HG03378 (cell line): ENCODE data around the gene COLEC11.
A peak's percentile ranks its signal among the peaks of the same experiment; 100 is the strongest.

Experiments used
- ATAC-seq: cut with Tn5 transposase; IDR thresholded peaks from one replicate; pipeline ENCODE4 v1.9.1; 2021; ENCODE audit warnings: mild to moderate bottlenecking, moderate library complexity; ENCODE audit not compliant: unreplicated experiment

Gene COLEC11

DNA sequence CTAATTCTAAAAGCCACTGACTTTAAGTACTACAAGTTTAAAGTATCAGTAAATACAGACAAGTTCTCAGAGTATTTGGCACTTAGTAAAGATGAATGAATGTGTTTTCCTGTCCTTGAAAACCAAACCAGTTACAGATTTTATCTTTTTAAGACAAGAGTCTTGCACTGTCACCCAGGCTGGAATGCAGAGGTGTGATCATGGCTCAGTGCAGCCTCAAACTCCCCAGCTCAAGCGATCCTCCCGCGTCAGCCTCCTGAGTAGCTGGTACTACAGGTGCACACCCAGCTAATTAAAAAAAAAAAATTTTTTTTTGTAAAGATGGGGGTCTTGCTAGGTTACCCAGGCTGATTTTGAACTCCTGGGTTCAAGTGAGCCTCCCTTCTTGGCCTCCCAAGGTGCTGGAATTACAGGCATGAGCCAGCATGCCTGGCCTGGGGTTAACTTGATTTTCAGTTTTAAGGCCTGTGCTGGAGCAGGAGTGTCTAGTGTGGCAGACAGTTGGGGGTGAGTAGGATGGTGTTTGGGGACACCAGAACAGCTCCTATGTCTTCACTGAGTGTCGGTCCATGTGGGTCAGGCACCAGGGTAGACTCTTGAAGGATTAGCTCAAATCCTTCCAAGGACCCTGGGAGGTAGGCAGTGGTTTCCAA is 10.2 kb upstream of the COLEC11 start:
- ATAC-seq = no peak

DNA sequence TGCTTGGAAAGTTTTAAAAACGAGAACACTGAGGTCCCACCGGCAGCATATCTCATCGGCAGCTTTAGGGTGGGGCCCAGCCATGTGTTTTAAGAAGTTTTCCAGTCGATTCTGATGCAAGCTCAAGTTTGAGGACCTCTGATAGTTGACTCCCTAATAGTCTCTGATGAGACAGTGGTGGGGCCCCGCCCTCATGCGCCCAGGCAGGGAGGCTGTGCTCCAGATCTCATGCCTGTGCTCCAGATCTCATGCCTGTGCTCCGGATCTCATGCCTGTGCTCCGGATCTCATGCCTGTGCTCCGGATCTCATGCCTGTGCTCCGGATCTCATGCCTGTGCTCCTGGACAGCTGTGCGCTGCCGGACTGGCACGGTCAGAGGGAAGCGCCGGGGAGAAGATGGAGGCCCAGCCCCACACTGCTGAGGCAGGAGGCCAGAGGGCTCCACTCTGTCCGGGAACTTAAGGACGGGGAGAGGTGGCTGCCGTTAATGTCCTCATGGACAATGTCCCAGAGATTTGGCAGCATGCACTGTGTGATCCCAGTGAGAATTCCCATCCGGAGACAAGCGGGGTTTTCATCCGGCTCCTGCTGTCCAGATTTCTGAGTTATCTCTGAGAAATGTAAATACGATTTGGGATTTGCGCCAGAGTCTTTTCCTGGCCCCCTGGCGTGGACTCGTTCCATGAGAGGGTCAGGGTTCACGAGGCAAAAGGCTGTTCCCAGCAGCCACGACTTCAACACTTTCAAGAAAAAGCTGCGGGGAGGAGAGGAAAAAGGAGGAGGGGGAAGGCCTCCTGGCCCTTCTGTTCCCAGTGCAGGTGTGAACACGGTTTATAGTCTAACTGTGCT is 9.4 kb upstream of the COLEC11 start:
- ATAC-seq = no peak

GRCh38 chr2:3586220-3586619 is 8.7 kb upstream of the COLEC11 start:
- no peak for ATAC-seq

- no peak for ATAC-seq
Observed at GRCh38 chr2:3587021-3587420, 7.9 kb upstream of the COLEC11 start.

DNA sequence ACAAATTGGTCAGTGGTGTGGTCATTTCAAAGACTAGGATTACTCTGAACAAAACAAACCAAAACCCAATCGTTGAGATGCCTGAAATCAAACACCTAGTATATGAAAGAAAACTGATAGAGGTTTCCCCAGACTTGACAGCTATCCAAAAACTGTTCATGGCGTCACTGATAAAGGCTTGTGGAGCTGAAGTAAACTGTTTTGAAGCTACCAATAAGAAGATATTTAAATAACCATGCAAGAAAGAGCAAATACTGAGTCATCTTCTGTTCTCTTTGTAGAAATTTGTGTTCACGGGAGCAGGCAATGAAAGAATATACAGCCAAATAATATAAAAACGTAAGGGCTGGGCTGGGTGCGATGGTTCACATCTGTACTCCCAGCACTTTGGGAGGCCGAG is 7.5 kb upstream of the COLEC11 start:
- no peak for ATAC-seq

DNA sequence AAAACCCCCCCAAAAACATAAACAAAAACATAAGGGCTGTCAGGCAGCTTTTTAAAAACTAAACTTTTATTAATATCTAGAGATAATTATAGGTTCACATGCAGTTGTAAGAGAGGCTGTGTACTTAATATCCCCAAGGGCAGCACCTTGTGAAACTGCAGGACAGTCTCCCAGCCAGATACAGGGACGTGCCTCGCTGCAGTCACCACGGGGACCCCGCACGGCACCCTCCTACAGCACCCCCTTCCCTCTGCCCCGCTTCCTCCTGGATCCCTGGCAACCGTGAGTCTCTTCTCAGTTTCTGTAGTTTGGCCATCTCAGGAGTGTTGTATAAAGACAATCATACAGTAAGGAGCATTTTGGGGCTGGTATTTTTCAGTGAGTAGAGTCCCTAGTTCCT is 6.8 kb upstream of the COLEC11 start:
- ATAC-seq = no peak

DNA sequence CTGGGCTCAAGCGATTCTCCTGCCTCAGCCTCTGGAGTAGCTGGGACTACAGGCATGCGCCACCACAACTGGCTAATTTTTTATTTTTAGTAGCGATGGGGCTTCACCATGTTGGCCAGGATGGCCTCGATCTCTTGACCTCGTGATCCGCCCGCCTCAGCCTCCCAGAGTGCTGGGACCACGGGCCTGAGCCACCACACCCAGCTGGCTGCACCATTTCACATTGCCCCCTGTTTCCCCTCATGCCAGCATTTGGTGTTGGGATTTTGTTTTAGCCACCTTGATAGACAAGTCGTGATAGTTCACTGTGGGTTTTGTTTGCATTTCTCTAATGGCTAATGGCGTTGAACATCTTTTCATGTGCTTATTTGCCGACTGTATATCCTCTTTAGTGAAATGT is 5.8 kb upstream of the COLEC11 start:
- no peak for ATAC-seq

DNA sequence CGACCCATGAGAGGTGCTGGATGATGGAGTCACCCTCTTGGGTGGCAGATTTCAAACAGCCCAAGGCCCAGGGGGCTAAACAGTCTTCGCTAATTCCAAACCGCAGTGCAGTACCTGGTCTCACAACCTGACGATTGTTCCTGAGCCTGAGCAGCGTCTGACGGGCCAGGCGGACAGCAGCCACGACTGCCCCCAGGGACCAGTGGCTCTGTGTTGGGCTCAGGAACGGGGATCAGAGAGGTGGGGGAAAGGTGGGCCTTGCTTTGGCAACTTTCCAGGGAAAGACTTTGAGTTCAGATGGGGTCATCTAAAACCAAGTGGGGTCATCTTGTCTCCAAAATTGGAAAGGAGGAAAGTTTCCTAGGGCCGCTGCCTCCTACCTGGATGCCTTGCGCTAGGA is 492 bp downstream of the COLEC11 start:
- ATAC-seq = no peak

DNA sequence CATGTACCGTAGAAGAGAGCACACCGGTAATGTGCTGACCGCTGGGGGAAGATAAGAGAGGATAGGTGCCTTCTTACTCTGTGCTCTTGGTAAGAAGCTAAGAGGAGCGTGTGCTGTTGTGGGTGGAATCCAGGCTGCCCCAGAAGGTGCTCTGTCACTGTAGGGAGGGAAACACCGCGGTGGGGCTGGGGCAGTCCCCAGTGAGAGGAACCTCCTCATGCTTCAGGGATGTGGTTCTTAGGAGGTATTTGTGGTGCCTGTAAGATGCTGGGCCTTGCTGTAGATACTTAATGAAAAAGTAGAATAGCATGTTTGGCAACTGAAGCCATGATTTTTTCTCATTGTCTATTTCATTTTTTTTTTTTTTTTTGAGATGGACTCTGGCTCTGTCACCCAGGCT is 1.1 kb downstream of the COLEC11 start:
- peak; percentile 77 for ATAC-seq

GRCh38 chr2:3596901-3597417 is 2.0 kb downstream of the COLEC11 start:
- no peak for ATAC-seq

DNA sequence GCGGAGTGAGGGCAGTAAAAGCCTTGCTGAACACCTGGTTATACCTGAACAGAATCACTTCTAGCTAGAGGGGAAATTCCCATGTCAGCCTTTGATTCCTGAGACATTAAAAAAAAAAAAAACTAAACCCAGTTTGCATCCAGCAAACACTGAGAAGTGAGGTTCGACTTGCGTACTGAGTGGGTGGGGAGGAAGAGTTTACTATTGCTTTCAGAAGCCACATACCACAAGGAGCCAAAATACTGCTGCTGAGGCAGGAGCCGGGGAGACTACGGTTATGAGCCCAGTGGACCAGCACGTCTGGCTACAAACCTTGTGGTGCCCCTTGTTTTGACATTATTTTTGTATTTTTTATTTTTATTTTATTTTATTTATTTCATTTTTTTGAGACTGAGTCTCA is 2.7 kb downstream of the COLEC11 start:
- ATAC-seq = no peak

DNA sequence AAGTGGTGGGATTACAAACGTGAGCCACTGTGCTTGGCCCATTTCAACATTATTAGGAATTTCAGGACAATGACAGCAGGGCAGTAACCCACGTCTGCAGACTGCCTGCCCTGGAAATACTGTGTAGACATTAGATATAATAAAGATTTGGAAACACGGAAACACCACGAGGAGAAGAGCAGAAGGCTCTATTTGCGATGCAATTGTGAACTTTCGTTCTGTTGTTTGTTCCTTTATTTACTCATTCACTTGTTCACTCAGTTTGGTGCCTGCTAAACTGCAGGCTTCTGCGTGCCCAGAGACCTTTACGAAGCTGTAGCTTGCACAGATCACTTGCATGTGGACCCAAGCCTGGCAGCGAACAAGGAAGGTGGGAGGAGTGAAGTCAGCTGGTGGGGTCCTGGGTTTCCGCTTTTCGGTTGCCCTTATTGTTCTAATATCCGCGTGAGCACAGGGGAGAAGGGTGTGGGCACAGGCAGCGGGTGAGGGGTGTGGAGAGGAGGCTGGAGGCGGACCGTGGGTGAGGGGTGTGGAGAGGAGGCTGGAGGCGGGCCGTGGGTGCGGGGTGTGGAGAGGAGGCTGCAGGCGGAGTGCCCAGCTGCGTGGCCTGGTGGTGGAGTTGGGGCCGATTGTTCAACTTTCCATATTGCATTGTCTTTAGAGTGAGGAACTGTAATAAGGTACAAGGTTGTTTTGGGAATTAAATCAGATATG is 3.4 kb downstream of the COLEC11 start:
- no peak for ATAC-seq

- ATAC-seq = no peak
Observed at GRCh38 chr2:3598912-3599854, 4.3 kb downstream of the COLEC11 start.

- no peak for ATAC-seq
Observed at GRCh38 chr2:3600256-3600855, 5.4 kb downstream of the COLEC11 start.

- ATAC-seq = no peak
Observed at GRCh38 chr2:3601561-3602271, 6.8 kb downstream of the COLEC11 start.

- ATAC-seq = no peak
Observed at GRCh38 chr2:3602553-3603339, 7.8 kb downstream of the COLEC11 start.

DNA sequence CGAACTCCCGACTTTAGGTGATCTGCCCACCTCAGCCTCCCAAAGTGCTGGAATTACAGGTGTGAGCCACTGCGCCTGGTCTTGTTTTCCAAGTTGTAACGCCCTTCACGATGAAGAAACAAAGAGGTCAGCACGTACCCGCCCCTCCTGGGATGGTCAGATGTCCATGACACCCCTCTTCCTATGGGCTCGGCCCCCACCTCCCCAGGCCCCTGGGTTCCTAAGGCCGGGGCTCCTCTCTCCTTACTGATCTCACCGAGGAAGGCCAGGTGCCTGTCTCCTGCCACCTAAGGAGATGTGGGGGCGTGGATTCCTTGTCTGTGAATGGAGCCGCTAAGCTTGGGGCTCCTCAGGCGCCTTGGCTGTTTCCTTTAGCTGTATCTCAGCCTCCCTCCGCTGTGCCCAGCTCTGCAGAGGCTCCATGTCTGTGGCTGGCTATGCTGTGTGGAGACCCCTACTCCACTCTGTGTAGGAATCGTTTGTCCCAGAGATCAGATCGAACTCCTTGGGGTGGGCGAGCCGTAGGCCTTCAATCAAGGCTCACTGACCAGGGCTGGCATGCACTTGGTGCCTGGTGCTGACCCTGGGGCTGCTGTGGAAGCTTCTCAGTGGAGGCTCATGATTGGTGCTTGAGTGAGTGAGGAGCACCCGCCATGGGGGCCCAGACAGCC is 8.8 kb downstream of the COLEC11 start:
- no peak for ATAC-seq

DNA sequence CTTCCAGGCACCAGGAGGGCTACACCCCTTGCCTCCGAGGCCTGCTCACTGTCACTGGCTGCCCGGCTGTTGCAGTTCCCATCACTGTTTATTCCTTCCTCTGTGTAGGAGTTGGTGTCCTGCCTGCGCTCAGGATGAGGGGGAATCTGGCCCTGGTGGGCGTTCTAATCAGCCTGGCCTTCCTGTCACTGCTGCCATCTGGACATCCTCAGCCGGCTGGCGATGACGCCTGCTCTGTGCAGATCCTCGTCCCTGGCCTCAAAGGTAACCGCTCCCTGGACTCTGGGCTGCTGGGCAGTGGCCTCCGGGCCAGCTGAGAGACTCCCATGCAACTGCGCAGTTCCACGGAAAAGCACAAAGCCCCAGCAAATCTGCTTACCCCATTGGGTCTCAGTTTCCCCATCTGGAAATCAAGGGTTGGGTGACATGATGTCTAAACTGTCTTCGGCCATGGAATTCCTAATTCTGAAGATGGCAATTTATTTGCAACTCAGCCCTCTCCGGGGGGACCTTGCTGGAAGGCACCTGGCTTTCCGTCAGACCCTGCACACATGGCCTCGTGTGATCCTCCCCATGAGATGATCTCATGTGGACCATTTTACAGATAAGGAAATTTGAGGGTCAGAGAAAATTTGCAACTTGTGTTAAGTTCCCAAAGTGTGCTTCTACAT is 9.4 kb downstream of the COLEC11 start:
- ATAC-seq = no peak
